ENCODE results near the gene CALN1.
"Not testable (repeated sequence)": the region's sequence is repeated elsewhere in the genome, so short reads cannot be mapped to it uniquely, and the experiment has no call there.

DNA sequence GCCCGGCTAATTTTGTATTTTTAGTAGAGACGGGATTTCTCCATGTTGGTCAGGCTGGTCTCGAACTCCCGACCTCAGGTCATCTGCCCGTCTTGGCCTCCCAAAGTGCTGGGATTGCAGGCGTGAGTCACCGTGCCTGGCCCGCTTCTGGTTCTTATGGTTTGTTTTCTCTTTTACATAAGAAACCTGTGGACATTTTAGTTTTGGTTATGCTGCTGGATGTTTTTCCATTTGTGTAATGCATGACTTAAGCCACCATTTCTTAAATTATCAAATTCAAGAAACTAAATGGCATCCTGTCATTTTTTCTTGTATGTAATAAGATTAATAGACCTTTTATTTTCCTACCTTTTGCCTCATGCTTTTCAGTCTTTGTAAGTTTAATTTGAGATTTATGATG is 589.7 kb downstream of the CALN1 start:
- not testable (repeated sequence) for TF ChIP-seq POLR2A (IDR thresholded peaks at IDR 0.05; ENCODE audit: low read depth, low read length); TAF1 (IDR thresholded peaks at IDR 0.05; ENCODE audit: borderline replicate concordance, low read depth, low read length)
